Stimulated activated CD8-positive, alpha-beta memory T cell treated with anti-CD3 and anti-CD28 coated beads, Interleukin-2, amount 100 ng/mL, for 1 hour (primary cell): ENCODE results near the gene CAMK4.
A peak's percentile ranks its signal among the peaks of the same experiment; 100 is the strongest.
"Not testable (repeated sequence)": the region's sequence is repeated elsewhere in the genome, so short reads cannot be mapped to it uniquely, and the experiment has no call there.

ENCODE experiments used
- DNase-seq, 2 donors: peaks; one replicate each; pipeline ENCODE4 v3.0.0-alpha.2; 2020; ENCODE audit warnings: low read depth in 2 of 2

CAMK4 gene

GRCh38 chr5:111256128-111256527, 31.9 kb downstream of the CAMK4 start:
- DNase-seq = no peak

DNA sequence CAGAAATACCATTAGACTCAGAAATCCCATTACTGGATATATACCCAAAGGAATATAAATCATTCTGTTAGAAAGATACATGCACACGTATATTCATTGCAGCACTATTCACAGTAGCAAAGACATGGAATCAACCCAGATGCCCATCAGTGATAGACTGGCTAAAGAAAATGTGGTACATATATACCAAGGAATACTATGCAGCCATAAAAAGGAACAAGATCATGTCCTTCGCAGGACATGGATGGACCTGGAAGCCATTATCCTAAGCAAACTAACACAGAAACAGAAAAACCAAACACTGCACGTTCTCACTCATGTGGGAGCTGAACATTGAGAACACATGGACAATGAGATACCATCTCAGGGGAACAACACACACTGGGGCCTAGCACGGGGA, 33.4 kb downstream of the CAMK4 start:
- not testable (repeated sequence) for DNase-seq

DNA sequence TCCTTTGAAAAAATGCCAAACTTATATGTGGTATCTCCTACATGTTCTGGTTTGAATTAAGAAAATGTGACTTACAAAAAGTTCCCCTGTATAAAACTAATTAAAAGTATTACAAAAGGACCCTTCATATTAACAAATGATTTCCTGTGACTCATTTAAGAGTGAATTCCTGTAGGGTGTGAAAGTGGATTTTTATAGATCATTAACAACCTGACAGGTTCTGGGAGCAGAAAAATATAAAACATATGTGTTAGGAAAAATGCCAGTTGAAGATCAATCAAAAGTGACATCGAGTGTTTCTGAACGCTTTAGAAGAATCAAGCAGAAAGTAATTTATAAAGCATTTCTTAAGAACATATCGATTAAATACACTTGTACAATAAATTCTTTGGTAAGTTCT, 35.5 kb downstream of the CAMK4 start:
- no peak for DNase-seq

GRCh38 chr5:111261610-111262009, 37.4 kb downstream of the CAMK4 start:
- no peak for DNase-seq

DNA sequence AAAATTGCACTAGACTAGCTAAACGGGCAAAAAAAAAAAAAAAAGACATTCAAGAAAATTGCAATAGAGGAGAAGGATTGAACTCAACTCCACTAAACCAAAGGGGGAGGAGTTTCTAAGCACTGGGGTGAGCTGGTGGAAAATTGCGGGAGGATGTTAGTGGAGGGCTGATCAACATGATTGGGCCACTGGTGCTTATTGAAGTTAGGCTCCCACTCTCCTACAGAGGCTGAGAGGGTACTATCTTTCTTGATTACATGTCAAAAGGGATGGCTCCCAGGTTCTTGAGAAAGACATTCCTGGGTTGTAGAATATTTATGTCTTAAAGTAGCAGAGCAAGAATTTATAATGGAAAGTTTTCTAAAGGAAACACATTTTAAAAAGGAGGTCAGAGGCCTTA, 38.0 kb downstream of the CAMK4 start:
- no peak for DNase-seq

DNA sequence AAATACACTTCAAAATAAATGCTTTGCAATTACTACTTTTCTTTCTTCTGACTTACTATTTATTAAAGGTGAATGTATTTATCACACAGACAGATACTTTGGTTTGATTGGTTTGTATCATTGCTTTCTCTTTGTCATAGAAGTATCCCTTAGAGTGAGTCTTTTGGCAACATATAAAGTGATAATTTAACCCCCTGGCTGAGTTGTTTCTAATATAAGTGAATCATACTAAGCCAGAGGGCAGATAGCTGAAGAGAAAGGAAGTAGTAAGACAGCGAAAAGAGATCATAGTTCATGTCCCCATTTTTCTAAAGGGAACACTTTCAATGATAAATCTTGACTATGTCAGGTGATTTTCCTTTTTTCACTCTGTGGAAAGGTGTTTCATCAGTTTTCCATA, 38.6 kb downstream of the CAMK4 start:
- no peak for DNase-seq

DNA sequence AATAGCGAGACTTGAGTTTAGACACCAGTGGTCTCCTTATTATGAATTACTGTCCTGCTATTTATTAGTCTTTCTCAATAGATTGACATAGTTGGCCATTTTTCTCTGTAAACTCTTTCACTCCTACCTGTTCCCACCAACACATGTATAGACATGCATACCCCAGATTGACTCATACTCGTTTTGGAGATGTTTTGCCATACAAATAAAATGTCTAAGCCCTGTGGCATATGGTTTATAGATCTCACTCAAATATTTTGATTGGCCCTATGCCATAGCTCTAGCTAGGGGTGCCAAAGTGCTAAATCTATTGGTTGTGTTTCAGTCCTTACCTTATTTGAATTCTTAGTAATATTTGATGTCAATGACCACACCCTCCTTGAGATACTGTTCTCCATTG, 42.3 kb downstream of the CAMK4 start:
- DNase-seq = no peak

DNA sequence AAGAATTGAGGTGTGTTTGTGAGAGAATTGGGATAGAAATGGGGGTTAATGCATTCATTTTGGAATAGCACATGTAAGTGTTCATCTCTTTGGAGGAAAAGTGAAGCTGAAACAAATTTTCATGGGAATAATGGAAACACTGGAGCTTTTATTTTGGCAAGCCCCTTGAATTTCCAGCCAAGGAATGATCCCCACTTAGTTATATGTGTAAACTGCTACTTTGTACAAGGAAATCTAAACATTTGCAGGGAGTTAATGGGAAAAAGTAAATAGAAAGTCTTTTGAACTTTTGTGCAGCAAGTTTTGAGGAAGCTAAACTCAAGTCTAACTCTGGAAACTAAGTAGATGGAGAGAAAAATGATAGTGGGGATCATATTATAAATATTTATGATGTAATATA, 44.1 kb downstream of the CAMK4 start:
- no peak for DNase-seq

- DNase-seq = no peak
Measured at GRCh38 chr5:111271885-111272284, 47.7 kb downstream of the CAMK4 start.

DNA sequence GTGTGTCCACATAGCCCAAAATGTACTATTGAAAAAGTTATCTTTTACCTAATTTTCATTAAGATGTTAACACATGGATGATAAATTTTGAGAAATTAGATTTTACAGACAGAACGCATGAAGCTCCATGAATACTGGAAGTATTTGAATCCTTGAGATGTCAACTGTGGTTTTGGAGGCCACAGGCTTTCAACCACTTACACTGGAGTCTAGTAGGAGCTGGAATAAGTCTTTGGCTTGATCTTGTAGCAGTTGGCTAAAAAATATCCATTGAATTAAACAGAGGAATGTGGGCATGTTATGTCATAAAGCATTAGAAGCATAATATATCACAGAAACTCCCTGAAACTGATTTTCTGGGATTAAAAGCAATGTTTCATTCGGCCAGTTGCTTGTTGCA, 52.9 kb downstream of the CAMK4 start:
- no peak for DNase-seq

GRCh38 chr5:111278858-111279504, 54.8 kb downstream of the CAMK4 start:
- DNase-seq = peak; percentile 67 to 74

GRCh38 chr5:111280282-111280951, 56.2 kb downstream of the CAMK4 start:
- DNase-seq = no peak

DNA sequence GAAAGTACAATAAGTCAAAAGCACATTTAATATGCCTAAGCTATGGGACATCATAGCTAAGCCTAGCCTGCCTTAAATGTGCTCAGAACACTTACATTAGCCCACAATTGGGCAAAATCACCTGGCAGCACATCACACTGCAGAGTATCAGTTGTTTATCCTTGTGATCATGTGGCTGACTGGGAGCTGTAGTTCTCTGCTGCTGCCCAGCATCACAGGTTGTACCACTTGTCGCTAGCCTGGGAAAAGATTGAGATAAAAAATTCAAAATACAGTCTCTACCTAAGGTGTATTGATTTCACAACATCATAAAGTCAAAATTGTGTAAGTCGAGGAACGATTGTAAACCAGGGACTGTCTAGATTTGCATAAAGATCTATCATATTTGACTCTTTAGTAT, 58.6 kb downstream of the CAMK4 start:
- DNase-seq = no peak

GRCh38 chr5:111284825-111285224, 60.6 kb downstream of the CAMK4 start:
- DNase-seq = no peak

DNA sequence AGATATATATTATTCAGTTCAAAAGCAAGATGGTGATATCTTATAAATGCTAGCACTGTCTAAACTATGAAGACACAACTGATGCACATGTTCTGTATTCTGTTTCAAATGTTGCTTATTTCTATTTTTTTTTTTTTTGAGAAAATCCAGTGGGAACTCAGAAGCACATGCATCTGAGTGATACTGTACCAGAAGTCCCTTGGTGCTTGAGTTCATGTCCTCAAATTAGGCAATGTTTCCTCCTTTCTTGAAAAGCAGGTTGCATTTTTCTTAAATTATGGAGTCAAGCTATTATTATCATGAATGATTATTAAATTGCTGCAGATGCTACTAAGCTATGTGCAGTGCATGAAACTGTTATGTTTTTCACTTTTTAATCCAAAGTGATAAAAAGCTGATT, 70.4 kb downstream of the CAMK4 start:
- no peak for DNase-seq

DNA sequence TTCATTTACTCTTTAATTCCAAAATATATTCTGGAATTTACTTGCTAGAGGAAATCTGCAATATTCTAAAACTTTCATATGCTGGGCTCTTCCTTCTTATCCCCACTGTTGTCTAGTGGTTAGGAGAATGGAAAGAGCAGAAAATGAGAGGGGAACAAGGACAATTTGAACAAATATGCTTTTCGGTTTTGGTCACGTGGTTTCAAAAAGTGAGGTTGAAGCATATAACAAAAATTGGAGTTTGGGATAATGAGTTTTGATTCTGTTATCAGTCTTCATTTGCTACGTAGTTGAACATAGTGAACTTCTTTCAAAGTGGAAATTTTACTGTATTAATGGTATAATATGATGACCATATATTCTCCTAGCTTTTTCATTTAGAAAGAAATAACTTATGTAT, 71.5 kb downstream of the CAMK4 start:
- DNase-seq = no peak

DNA sequence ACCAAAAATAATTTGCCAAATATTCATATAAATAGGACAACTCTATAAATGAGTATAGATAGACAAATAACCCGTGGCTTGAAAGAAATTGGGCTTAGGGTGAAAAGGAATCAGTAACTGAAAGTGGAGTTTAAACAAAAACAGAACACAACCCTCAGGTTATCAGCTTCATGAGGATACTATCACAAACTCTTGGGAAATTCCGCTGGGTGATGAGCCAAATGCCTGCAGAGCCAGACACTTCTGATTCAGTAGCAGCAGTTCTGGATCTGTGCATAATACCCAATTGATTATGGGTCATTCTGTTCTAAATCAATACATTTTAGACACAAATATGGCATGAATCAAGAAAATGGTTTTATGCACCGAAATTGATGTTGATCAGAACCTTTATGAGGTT, 72.4 kb downstream of the CAMK4 start:
- DNase-seq = no peak

DNA sequence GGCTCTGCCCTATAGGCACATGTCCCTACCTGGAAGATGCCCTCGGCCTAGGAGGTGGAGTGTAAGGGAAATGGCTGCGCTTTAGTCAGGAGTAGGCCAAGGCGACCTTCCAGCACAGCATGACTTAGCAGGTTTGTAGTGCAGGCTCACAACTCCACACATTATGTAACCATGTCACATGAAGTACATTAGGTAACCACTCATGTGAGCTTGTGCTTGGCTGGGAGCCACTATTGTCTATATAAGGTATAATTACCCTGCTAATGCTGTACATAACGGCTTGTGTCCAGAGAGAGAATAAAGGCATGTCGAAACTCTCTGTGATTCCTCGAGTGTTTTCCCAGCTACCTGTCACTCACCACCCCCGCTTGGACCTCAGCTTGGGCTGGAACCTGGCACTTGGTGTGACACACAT, 74.9 kb downstream of the CAMK4 start:
- no peak for DNase-seq

GRCh38 chr5:111299831-111300432, 75.7 kb downstream of the CAMK4 start:
- DNase-seq = no peak

- no peak for DNase-seq
Measured at GRCh38 chr5:111301264-111301663, 77.1 kb downstream of the CAMK4 start.

- not testable (repeated sequence) for DNase-seq
Measured at GRCh38 chr5:111302043-111302442, 77.9 kb downstream of the CAMK4 start.

GRCh38 chr5:111308951-111309350, 84.8 kb downstream of the CAMK4 start:
- DNase-seq = no peak

GRCh38 chr5:111309384-111309783, 85.2 kb downstream of the CAMK4 start:
- no peak for DNase-seq
